GM15510 (cell line): Measurements from ENCODE around the gene TOLLIP.

ENCODE experiments used
- POLR2A ChIP-seq: IDR thresholded peaks from 3 replicates; pipeline ENCODE4 v1.6.1; 2011; ENCODE audit warnings: borderline replicate concordance; ENCODE audit not compliant: insufficient read length; ENCODE audit errors: extremely low read depth

TOLLIP gene

GRCh38 chr11:1287928-1288327 is 21.5 kb downstream of the TOLLIP start:
- no peak for TF ChIP-seq POLR2A

GRCh38 chr11:1285876-1286275 is 23.6 kb downstream of the TOLLIP start:
- no peak for TF ChIP-seq POLR2A

- TF ChIP-seq POLR2A, result no peak
Observed at GRCh38 chr11:1285316-1285744, 24.1 kb downstream of the TOLLIP start.

- TF ChIP-seq POLR2A, result no peak
Observed at GRCh38 chr11:1283906-1284305, 25.5 kb downstream of the TOLLIP start.

GRCh38 chr11:1283091-1283511 is 26.3 kb downstream of the TOLLIP start:
- TF ChIP-seq POLR2A, result no peak

- TF ChIP-seq POLR2A, result no peak
Observed at GRCh38 chr11:1281974-1282365, 27.5 kb downstream of the TOLLIP start.

GRCh38 chr11:1281326-1281973 is 28.0 kb downstream of the TOLLIP start:
- no peak for TF ChIP-seq POLR2A

GRCh38 chr11:1280116-1281035 is 29.1 kb downstream of the TOLLIP start:
- TF ChIP-seq POLR2A, result no peak

- TF ChIP-seq POLR2A, result no peak
Observed at GRCh38 chr11:1279674-1280055, 29.8 kb downstream of the TOLLIP start.

GRCh38 chr11:1278766-1279673 is 30.4 kb downstream of the TOLLIP start:
- TF ChIP-seq POLR2A, result no peak

- no peak for TF ChIP-seq POLR2A
Observed at GRCh38 chr11:1277936-1278512, 31.4 kb downstream of the TOLLIP start.

GRCh38 chr11:1276866-1277615 is 32.4 kb downstream of the TOLLIP start:
- TF ChIP-seq POLR2A, result no peak

GRCh38 chr11:1276041-1276790 is 33.2 kb downstream of the TOLLIP start:
- no peak for TF ChIP-seq POLR2A
